SHP77 treated with DMSO at 0.1 percent for 48 hours (cell line): Measurements from ENCODE around the gene CKB.

Experiments used
- DNase-seq: peaks from one replicate; lab custom pipeline; 2025; lab: John Stamatoyannopoulos, UW

The CKB gene

DNA sequence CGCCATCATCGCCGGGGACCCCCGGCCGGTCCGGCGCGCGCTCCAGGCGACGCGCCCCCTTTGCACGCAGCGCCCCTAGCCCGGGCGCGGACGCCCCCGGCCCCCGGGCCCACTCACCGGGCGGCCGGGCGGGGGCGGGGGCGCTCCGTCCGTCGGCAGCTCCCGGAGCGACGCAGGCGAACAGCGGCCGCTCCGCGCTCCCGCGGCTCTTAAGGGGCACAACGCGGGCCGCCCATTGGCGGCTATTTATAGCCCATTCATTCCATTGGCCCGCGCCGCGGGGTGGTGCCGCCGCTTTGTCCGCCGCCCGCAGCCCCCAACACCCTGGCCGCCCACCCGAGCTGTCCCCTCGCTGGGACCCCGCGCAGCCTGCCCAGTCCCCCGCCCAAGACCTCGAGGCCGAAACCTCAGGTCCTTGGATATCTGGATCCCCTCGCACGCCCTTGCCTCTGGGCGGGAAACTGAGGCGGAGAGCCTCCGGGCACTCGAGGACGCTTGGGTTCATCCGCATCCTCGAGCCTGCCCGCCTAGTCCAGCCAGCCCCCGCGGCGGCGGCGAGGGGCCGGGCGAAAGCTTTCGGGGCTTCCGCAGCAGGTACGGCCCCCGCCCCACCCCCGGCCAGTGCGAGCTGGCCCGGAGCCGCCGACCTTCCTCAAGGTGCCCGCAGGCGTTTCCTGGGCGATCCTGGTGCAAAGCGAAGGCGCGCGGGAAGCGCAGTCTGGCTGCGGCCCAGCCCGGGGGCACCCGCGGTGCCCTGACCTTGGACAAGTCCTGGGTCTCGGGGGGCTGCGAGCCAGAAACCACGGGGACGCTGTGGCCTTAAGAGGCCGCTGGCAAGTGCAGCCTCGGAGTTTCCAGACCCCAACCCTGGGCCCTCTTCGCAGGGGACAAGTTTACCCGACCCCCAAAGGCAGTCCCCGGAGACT, at the start of gene CKB:
Gene CKB, minus strand, starts transcription at position 182 of the 926 bp plus-strand sequence. CDS start 337 bp downstream, outside the sequence.
- DNase-seq = no peak

DNA sequence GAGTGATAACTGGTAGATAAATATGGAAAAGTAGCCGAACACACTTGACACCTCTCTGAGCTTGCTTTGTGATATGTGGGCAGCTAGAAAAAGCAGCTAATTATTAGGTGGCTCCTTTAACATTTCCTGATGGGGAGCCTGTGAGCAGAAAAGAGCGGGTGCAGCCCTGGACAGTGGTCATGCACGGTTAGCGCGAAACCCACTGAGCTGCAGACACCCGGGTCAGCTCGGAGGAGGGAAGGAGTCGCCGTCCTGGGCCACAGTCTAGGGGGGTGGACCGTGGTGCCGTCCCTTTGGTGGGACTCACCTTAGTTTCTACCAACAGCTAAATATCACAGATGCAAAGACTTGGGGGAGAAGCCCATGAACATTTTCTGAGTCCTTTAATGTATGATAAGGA, 46.8 kb upstream of the CKB start:
- DNase-seq = no peak

DNA sequence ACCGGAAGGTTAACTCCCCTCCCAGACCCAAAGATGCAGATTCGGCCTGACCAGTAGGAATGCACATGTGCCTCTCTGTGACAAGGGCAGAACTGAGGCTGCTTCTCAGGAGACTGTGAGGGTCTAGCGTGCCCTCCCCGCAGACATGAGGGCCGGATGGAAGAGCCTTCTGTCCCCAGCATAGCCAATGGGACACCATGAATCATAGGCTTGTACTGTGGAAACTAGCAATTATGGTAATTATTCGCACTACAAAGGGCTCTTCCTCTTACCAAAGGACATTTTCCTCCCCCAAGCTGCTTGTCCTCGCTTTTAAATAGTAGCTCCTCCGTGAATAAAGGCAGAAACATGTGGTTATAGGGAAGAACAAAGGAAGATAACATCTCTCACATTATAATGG, 46.3 kb upstream of the CKB start:
- no peak for DNase-seq

DNA sequence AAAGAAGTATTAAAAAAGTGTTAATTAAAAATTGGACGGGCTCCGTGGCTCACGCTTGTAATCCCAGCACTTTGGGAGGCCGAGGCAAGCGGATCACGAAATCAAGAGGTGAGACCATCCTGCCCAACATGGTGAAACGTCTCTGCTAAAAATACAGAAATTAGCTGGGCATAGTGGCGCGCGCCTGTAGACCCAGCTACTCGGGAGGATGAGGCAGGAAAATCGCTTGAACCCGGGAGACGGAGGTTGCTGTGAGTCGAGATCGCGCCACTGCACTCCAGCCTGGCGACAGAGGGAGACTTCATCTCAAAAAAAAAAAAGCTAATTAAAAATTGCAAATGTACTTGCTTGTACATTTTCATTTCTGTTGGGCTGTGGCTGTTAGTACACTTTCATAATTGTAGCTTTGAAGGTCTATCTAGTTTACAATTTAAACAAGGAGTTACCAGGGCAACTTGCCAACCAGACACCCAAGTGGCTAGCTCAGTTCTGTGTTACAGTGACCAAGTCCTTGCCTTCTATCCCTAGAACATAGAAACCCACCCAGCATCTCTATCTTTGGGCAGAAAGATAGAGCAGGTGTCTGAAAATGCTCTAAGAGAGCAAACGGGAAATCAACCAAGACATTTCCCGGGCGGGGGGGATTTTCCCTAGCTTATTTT, 41.3 kb upstream of the CKB start:
- DNase-seq = no peak

DNA sequence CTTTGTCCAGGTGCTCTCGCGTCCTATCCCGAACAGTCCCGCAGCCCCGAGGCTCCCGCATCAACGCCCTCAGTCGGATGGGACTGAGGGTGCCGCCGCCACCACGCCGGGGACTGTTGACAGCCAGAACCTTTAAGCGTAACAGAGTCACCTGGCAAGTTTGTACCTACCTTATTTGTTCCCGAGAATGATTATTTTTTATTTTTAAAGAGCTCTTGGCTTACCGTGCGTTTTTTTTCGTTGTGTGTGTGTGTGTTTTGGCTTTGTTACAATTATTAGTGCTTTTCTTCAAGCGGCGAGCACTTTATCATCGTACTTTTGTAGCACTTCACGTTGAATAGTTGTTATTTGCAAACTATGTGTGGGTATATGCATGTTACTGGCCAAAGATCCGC, 40.6 kb upstream of the CKB start:
- DNase-seq = no peak

DNA sequence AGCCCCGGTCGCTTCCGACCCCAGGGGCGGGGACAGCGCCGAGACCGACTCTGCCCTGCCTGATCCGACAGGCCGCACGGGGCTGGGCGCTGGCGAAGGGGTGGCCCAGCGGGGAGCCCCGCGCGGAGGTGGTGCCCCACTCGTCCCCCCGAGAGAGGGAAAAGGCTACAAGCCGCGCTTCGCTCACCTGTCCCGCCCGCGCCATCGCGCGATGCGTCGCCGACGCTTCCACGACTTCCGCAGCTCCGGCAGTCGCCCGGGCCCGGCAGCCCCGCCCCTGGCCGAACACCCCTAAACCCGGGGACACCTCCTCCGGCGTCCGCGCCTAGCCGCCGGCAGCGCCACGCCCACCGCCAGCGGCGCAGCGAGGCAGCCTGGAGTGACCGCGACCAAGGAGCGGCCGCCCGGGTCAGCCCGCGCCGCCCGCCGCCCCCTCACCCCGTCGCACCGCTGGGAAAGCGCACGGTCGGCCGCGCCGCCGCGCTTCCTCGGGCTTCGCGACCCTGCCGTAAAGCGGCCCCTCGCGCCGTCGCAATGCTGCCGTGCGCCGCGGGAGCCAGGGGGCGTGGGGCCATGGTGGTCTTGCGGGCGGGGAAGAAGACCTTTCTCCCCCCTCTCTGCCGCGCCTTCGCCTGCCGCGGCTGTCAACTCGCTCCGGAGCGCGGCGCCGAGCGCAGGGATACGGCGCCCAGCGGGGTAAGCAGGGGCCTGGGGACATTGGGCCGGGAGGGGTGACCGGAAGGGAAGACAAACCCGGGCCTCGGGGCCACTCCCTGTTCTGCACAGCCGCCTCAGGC, 40.0 kb upstream of the CKB start, which contains the start of the genes BAG5 and COA8:
Gene BAG5, minus strand, starts transcription at position 229 of the 797 bp plus-strand sequence. CDS start 1,493 bp downstream, outside the sequence.
Gene COA8, plus strand, starts transcription at position 532 of the 797 bp plus-strand sequence. Its CDS starts 42 bp downstream, at position 574.
- DNase-seq = peak; percentile 45

DNA sequence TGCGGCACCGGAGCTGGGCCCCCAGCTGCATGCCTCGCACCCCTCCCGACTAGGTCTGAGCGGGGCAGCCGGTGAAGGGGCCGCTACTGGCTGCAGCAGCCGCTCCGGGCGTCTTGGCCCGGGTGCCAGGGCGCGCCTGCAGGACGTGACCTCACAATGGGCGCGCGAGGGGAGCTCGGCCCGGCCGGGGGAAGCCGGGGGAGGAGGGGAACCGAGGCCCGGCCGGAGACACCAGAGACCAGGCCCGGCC, 39.5 kb upstream of the CKB start:
- no peak for DNase-seq

DNA sequence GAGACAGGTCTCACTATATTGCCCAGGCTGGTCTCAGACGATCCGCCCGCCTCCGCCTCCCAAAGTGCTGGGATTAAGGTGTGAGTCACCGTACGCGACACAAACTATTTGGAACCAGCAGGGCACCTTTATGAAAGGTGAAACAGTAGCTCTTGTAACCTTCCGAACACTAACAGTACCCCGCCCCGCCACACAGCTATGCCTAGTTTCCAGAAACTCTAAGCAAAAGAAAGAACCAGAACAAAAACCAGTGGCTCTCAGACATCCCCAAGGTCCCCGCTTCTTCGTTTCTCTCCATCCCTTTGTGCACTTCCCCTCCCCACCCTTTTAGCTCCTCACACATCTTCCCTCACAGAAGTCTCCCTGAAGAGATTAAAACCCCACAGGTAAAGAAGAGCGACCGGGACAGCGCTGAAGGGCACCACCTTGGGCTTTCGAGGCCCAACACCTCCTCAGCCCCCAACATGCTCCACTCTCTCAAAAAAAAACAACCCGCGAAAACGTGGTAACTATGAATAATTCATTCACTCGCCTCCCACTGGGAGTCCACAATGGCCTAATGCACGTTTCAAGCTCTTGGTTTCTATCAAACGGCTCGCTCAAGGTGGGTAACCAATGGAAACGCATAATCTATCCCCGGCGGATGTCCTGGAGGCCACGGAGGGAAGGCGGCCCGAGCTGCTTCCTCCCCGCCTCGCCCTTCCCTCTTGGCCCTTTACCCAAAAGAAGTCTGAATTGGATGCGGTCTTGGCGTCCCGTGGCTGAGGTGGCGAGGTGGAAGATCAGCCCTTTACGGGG, 39.0 kb upstream of the CKB start:
- no peak for DNase-seq

DNA sequence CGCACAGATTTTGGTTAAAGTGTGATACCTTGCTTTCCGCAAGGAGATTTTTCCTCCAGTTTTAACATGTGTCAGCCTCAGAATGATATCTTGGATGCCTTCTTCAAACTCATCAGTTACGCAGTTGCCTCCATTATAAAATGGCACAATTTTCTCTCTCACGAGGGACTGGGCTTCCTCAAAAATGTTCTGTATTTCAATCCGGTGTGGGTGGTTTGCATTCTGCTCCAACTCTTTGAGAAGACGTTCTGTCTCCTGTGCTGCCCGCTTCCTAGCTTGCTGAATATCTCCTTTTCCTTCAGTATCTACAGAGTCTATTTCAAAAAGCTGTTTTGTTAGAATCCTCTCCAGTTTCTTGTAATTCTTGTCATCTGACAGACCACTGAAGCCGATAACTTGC, 38.1 kb upstream of the CKB start:
- DNase-seq = no peak

DNA sequence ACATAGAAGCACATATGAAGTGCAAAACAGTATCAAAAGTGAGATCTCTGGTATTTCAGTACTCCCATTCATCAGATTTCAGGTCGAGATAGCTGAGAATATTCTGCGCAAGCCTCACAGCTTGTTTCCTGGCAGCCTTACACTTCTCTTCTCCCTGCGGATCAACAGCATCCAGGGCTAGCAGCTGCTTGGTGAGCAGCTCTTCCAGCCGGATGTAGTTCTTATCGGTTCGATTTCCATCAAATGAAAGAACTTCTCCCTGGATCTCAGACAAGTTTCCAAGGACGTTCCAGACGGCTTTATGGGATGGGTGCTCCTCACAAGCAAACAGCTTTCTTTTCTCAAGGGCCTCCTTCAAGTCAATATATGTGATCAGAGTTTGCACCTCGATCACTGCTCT, 37.1 kb upstream of the CKB start:
- no peak for DNase-seq

DNA sequence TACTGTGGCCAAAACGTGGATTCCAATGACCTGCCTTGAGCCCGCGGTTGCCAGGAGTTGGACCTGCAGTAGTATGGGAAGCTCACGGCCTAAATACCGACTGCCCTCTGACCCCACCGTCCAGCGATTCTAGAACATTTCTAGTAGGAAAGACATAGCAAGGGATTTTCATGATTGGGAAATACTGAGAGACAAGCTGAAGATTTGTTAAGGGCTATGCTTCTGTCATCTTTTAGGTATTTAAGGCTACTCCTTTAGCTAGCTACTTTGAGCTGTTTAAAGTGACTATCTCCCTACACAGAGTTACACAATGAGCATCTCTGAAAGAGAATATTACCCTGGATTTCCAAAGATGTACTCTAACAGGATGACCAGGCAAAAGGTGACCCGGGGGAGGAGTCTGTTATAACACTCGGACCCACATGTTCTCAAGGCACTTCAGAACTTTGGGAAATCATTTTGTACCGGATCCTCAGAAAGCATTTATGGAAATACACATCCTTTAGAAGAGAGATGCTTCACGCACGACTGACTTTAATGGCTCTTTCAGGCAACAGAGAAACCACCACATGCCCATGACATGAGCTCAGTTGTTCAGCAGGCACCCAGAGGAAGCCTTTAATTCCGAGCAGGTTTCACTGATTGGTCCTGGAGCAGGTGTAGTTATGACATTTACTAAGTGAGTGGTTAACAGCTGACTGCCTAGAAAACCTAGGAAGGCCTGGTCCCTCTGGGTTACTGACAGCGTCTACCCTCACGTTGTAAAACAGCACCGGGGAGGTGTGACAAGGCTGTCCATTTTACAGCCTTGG, 35.6 kb upstream of the CKB start:
- no peak for DNase-seq

DNA sequence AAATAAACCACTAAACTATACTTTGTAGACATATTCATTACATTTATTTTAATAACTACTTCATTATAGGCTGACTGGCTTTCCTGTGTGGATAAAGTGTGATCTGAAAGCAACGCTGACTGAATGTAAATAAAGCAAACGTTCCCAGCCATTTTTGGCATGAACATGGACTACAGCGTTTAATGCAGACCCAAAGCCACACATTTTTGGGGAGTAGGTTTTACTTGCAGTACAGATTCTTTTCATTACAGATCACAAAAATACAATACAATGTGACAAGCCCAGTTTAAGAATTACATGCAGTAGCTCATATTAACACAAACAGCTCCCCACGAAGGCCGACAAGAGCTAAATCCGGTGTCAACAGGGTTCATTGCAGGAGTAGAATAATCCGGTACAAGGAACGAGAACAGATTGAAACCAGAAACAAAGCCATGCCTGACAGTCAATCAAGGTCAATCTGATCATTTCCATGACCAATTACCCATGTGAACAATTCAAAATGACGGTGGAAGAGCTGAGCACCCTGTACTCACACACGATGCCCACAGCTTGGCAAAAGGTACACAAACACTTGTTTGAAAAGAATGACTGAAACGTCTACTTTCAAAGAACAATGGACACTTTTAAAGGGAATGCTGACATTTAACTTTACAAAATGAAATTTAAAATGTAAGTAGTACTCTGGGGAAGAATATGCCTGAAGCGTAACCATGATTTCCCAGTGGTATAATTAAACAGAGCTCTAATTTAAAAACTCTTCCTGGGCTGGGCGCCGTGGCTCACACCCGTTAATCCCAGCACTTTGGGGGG, 34.5 kb upstream of the CKB start:
- DNase-seq = no peak

DNA sequence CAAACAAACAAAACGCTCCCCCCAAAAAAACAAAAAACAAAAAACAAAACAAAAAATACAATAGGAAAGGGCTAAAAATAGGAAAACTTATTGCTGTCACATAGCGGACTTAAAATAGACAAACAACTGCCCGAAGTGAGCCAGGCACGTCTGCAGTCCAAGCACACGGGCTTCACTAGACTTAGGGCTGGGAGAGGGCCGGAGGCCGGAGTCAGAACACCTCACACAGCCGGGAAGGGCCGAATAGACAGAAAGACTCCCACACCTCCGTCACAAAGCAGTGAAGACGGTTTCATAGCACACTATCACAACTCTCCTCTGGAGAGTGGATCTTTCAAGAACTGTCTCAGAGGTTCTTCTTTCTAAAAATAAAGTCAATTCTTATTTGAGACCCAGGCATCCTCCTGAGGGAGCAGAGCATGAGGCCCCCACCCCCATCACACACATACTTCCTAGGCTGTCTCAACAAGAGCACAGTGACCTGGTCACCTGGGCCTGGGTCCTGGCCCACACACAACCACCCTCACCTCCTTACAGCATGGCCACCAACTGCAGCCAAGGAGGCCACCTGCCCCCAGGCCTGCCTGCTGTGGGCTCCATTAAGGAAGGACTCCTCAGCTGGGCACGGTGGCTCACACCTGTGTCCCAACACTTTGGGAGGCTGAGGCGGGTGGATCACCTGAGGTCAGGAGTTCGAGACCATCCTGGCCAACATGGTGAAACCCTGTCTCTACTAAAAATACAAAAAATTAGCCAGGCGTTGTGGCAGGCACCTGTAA, 33.1 kb upstream of the CKB start:
- no peak for DNase-seq

DNA sequence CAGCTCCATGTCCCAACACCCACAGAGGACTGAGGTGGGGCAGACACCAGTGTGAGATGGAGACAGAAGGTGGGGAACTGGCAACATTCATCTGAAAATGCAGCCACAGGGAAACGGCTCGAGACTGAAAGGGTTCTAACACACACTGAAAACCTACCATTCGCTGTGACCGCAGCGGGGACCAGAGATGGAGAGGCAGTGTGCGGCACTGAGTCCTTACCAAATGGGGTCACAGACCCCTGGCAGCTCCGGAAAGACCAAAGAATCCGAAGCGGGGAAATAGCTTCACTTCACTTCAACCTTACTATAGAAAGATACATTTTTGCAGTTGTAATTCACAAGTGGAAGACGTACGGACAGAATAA, 30.2 kb upstream of the CKB start:
- DNase-seq = no peak

DNA sequence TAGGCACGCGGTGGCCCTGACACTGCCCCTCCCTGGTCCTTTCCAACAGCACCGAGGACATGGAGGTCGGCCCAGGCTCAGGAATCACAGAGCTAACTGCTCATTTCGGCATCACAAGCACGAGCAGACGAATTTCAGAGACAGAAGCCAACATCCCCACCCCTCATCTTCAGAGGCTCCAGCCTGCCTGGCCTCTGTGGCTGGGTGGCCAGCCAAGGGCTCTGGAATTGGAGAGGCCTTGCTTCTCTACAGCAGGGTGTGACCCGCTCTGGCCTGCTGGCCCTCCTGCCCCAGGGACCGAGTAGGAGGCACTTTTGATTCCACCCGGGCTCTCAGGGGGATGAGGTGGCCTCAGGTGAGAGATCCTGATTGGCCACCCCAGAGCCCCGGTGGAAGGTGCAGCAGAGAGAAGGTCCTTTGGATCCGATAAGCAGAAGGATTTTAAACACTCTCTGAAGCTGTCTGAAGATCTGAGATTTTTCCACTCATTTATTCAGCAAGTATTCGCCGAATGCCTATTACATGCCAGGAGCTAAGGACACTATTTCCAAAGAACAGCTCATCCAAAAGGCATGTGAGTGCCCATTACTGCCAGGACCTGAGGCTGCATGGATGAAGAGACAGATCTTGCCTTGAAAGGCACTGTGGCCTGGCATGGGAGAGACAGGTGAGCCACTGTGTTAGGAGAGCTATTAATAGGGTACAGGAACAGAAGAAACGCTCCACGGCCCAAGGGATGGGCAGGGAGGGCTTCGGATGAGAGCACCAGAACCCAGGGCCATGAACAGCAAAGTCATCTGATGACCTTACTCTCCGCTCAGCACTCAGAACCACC, 29.6 kb upstream of the CKB start:
- no peak for DNase-seq

DNA sequence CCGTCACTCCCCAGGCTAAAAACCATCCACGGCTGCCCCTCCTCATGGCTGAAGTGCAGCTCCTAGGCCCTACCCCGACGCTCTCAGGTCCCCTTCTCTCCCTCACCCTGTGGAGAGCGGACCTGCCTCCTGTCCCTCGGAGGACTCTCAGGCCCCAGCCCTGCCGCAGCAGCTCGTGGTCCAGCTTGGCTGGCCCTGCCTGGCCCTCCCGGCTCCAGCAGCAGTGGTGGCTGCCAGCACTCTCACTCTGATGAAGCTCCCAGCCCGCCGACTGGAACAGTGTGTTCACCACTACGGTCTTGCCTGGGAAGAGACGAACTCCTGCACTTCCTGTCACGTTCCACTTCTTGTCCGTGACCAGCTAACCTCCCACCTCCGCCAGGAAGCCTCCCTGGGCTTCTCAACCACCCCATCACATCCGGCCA, 28.7 kb upstream of the CKB start:
- no peak for DNase-seq

DNA sequence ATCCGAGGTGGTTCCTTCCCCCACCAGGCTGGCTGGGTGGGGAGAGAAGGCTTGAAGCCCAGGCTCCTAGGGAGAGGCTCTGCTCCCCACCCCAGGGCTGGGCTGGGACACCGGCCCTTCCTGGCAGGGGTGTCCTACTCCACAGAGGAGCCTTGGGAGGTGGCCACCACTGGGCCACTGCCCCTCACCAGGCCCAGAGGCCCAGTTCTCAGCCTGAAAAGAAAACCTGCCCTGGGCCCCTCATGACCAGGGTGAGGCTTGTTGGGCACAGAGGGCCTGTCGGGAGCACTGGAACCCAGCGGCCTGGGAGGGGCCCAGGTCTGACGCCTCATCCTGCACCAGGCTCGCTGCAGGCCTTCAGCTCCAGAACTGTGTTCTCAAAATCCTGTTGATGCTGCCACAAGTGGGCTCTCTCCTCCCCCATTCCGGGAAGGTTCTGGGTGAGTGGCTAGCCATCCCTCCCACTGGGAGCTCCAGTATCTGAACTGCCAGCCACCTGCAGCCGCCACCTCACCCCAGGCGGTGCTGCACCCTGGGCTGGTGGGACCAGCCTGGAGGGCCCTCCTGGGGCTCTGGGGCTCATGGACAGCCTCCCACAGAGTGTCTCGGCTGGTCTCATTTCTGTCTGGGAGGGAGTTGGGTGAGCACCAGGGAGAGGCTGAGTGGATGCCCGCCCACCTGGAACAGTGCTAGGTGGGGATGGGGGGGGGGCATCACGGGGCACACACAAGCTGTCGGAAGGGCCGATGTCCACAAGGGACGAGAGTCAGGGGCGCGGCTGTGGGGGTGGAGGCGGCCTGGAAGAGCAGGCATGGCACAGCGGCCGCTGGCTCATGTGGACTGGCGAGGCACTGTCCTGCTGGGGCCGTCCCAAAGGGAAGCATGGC, 28.1 kb upstream of the CKB start:
- no peak for DNase-seq
